GM23248 (cell line): Measurements from ENCODE around the gene ERGIC1.

Source experiments
- EZH2 ChIP-seq: fragments of 200-600 bp; sonication (generic); IDR thresholded peaks from 2 replicates; pipeline ENCODE4 v1.6.1; 2018; ENCODE audit warnings: antibody characterized with exemption, mild to moderate bottlenecking; ENCODE audit not compliant: insufficient read depth, poor library complexity, severe bottlenecking
- EZH2phosphoT487 ChIP-seq: fragments of 200-600 bp; sonication (generic); IDR thresholded peaks from 2 replicates; pipeline ENCODE4 v1.6.1; 2018; ENCODE audit warnings: antibody characterized with exemption, moderate library complexity, mild to moderate bottlenecking, low read depth; ENCODE audit not compliant: insufficient read depth

DNA sequence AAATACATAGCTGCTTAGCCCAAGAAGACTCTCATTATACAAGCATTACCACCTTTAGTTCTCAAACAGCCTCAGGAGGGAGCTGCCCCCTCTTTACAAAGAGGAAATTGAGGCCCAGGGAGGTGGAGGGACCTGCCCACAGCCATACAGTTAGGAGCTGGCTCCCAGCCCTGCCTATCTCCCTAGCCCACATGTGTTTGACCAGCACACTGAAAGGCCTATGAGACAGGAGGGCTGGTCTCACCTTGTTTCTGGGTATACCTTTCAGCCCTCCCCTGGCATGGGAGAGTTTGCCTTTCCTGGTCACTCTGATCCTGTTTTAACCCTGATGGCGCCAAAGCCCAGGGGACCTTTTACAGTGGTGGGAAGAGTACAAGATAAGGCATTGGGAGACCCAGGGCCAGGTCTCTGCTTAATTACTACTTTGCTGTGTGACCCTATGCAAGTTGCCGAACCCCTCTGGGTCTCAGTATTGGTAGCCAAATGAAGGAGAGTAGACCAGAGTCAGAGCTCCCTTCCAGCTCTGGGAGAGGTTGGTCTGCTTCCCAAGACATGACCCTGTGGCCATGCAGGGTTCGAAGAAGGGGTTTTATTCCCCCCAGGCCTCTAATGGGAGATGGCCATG, 64.3 kb downstream of the ERGIC1 start:
- no peak for TF ChIP-seq EZH2phosphoT487
- no peak for TF ChIP-seq EZH2
